ENCODE results near the gene SORBS1. TPM values are rescaled to one million over a fixed set of nuclear protein-coding genes. Genes with fewer than 3 reads are reported as not detected.

The SORBS1 gene
- total and polyA plus RNA-seq, 2 of the 13 experiments (the other 11 are each of a cell fraction or from before 2014, with no cell fraction given), result 16.8 to 39.8 TPM

DNA sequence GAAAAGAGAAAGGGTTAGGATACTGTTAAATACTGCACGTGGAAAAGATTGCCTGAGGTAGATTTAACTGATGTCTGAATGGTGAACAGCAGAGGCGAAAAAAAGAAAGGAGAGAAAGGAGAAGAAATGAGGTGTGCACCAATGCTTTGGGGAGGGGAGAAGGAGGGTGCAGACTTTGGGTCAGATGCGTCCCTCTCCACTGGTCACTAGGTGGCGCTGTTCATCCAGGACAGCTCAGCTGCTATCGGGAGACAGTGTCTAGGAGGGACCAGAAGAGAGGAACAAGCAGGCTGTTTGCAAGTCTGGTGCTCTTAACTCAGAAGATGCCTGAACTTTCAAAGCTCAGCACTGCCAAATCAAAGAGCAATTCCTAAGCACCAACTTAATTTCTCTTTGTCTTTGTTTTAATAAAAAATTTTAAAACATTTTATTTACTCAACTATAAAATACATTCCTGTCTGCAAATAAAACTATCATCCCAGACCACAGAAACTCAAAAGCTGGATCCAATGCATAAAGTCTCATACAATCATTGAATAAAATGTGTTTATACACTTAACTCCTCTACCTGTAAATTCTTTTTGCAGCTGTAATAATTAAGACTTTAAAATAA is 186.5 kb downstream of the SORBS1 start (continued):
- TF ChIP-seq ZC3H13 (CRISPR knock-in tag; IDR thresholded peaks at IDR 0.05) (no peak), ISX (CRISPR knock-in tag; conservative IDR thresholded peaks at IDR 0.05) (no peak), KDM2A (CRISPR knock-in tag; IDR thresholded peaks at IDR 0.05; ENCODE audit: borderline replicate concordance, low read depth) (peak; percentile 62; the same call in 1 of the 2 replicates), RAD21 (CRISPR knock-in tag; IDR thresholded peaks at IDR 0.05) (peak; percentile 82), FOXA3 (CRISPR knock-in tag; IDR thresholded peaks at IDR 0.05) (no peak), SALL1 (CRISPR knock-in tag; IDR thresholded peaks at IDR 0.05) (peak; percentile 38), ZNF709 (CRISPR knock-in tag; IDR thresholded peaks at IDR 0.05) (peak; percentile 98; the same call in 1 of the 2 replicates), PITX1 (CRISPR knock-in tag; IDR thresholded peaks at IDR 0.05) (0 out of 2 replicates have a peak, but pooled peaks have one; percentile 24), FOSL2 (CRISPR knock-in tag; IDR thresholded peaks at IDR 0.05) (0 out of 2 replicates have a peak, but pooled peaks have one; percentile 25), TEAD3 (CRISPR knock-in tag; optimal IDR thresholded peaks at IDR 0.05; ENCODE audit: borderline replicate concordance) (peak; percentile 54), MAFG (CRISPR knock-in tag; IDR thresholded peaks at IDR 0.05) (no peak), HOXA7 (CRISPR knock-in tag; IDR thresholded peaks at IDR 0.05) (no peak), REPIN1 (CRISPR knock-in tag; IDR thresholded peaks at IDR 0.05; ENCODE audit: borderline replicate concordance, low read depth) (peak; percentile 34; the same call in 1 of the 2 replicates), MXI1 (IDR thresholded peaks at IDR 0.05; ENCODE audit: borderline replicate concordance, low read depth, low read length) (peak; percentile 20; the same call in 1 of the 3 replicates), SMC3 (IDR thresholded peaks at IDR 0.05; ENCODE audit: low read length) (peak; percentile 92), ZSCAN9 (CRISPR knock-in tag; IDR thresholded peaks at IDR 0.05; ENCODE audit: borderline replicate concordance) (no peak)
- TF ChIP-seq, protein P1, sequence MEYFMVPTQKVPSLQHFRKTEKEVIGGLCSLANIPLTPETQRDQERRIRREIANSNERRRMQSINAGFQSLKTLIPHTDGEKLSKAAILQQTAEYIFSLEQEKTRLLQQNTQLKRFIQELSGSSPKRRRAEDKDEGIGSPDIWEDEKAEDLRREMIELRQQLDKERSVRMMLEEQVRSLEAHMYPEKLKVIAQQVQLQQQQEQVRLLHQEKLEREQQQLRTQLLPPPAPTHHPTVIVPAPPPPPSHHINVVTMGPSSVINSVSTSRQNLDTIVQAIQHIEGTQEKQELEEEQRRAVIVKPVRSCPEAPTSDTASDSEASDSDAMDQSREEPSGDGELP (IDR thresholded peaks at IDR 0.05; ENCODE audit: borderline replicate concordance, low read depth), result peak; percentile 27; the same call in 1 of the 2 replicates
- TF ChIP-seq, protein P2, sequence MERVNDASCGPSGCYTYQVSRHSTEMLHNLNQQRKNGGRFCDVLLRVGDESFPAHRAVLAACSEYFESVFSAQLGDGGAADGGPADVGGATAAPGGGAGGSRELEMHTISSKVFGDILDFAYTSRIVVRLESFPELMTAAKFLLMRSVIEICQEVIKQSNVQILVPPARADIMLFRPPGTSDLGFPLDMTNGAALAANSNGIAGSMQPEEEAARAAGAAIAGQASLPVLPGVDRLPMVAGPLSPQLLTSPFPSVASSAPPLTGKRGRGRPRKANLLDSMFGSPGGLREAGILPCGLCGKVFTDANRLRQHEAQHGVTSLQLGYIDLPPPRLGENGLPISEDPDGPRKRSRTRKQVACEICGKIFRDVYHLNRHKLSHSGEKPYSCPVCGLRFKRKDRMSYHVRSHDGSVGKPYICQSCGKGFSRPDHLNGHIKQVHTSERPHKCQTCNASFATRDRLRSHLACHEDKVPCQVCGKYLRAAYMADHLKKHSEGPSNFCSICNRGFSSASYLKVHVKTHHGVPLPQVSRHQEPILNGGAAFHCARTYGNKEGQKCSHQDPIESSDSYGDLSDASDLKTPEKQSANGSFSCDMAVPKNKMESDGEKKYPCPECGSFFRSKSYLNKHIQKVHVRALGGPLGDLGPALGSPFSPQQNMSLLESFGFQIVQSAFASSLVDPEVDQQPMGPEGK (CRISPR knock-in tag; IDR thresholded peaks at IDR 0.05), result peak; percentile 42; the same call in 1 of the 2 replicates
